Measurements from ENCODE around the gene OR5T3. TPM values are rescaled to one million over a fixed set of nuclear protein-coding genes. Genes with fewer than 3 reads are reported as not detected.

Gene OR5T3
- total RNA-seq, 1 experiment from 2014 or later: not detected

DNA sequence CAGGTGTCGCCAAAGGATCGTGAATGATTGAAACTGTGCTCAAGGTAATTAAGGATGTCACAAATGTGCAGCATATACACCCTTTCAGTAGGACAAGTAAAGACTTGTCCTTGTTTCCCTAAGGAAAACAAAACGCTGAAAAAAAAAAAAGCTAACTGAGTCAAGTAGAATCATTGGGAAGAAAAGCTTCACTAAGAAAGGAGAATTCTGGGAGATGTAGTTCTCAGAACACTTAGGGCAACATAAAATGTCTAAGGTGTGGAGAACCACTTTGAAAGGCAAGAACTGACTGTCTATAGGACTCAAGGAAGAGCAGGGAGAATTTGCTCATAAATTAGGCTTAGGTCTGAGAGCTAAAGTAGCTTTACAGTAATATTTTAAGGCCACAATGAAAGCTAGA is 19.0 kb downstream of the OR5T3 start:
- Histone ChIP-seq H3K9me3 (ENCODE audit: control insufficient read depth, insufficient read depth, low read depth, low read length) (no peaks in the 10 kb centered on the region), H3K4me3 (ENCODE audit: low read depth in 2 of 2, low read length in 2 of 2) (no peak overlapping the region), H3K36me3 (ENCODE audit: control insufficient read depth, insufficient read depth, low read length) (no peaks in the 10 kb centered on the region), H3K27ac (ENCODE audit: low read length) (no peak overlapping the region), H3K27me3 (ENCODE audit: control insufficient read depth, insufficient read depth, low read length) (no peaks in the 10 kb centered on the region), H3K4me1 (ENCODE audit: control insufficient read depth, insufficient read depth, low read length) (no peaks in the 10 kb centered on the region)
- no peak for DNase-seq (ENCODE audit: low read depth, low spot score)
- TF ChIP-seq TCF7L2 (IDR thresholded peaks at IDR 0.05; ENCODE audit: low read depth, low read length) (no peak), SIN3A (IDR thresholded peaks at IDR 0.05; ENCODE audit: borderline replicate concordance, insufficient read depth, low read depth, low read length) (no peak), POLR2AphosphoS5 (IDR thresholded peaks at IDR 0.05; ENCODE audit: low read depth, low read length) (no peak)
- TF ChIP-seq, protein P1, sequence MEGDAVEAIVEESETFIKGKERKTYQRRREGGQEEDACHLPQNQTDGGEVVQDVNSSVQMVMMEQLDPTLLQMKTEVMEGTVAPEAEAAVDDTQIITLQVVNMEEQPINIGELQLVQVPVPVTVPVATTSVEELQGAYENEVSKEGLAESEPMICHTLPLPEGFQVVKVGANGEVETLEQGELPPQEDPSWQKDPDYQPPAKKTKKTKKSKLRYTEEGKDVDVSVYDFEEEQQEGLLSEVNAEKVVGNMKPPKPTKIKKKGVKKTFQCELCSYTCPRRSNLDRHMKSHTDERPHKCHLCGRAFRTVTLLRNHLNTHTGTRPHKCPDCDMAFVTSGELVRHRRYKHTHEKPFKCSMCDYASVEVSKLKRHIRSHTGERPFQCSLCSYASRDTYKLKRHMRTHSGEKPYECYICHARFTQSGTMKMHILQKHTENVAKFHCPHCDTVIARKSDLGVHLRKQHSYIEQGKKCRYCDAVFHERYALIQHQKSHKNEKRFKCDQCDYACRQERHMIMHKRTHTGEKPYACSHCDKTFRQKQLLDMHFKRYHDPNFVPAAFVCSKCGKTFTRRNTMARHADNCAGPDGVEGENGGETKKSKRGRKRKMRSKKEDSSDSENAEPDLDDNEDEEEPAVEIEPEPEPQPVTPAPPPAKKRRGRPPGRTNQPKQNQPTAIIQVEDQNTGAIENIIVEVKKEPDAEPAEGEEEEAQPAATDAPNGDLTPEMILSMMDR (IDR thresholded peaks at IDR 0.05): no peak
- TF ChIP-seq, protein P2, sequence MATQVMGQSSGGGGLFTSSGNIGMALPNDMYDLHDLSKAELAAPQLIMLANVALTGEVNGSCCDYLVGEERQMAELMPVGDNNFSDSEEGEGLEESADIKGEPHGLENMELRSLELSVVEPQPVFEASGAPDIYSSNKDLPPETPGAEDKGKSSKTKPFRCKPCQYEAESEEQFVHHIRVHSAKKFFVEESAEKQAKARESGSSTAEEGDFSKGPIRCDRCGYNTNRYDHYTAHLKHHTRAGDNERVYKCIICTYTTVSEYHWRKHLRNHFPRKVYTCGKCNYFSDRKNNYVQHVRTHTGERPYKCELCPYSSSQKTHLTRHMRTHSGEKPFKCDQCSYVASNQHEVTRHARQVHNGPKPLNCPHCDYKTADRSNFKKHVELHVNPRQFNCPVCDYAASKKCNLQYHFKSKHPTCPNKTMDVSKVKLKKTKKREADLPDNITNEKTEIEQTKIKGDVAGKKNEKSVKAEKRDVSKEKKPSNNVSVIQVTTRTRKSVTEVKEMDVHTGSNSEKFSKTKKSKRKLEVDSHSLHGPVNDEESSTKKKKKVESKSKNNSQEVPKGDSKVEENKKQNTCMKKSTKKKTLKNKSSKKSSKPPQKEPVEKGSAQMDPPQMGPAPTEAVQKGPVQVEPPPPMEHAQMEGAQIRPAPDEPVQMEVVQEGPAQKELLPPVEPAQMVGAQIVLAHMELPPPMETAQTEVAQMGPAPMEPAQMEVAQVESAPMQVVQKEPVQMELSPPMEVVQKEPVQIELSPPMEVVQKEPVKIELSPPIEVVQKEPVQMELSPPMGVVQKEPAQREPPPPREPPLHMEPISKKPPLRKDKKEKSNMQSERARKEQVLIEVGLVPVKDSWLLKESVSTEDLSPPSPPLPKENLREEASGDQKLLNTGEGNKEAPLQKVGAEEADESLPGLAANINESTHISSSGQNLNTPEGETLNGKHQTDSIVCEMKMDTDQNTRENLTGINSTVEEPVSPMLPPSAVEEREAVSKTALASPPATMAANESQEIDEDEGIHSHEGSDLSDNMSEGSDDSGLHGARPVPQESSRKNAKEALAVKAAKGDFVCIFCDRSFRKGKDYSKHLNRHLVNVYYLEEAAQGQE (IDR thresholded peaks at IDR 0.05; ENCODE audit: insufficient read depth in 1 of 2, low read depth in 2 of 2, low read length in 1 of 2): no peak
- ChIA-PET CTCF (no interaction called here), POLR2A (no interaction called here)
- in situ Hi-C loops (cut with HindIII; ENCODE audit: low pct_unique_long_range_greater_than_20kb, low sequenced_read_pairs): no loop called here
- no TSS peak for BruUV-seq (replicated peaks)
- ATAC-seq: no peak
- intact Hi-C loops (cut with micrococcal nuclease; ENCODE audit: unreplicated experiment): no loop called here

DNA sequence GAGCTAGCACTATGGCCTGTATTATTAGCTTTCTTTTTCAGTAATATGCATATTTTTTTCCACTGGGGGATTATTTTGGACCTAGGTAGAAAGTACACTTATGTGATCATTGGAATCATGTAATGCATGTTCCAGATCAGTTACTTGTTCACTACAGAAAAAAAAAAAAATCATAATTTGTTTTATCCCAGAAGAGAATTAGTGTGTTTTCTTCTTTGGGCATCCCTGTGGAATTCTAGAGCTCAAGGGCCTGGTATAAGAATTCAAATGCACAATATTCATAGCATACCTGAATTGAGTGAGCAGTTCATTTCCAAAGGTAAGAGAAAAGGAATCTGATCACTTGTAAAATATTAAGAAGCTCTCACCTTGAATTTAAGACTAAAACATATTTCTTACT is 21.8 kb downstream of the OR5T3 start, which contains the start of gene OR5T1:
Gene OR5T1 (plus strand): TSS at position 301 of the 400 bp plus-strand sequence. CDS start 1,485 bp downstream, outside the sequence.
- TF ChIP-seq POLR2AphosphoS5 (IDR thresholded peaks at IDR 0.05; ENCODE audit: low read depth, low read length) (no peak), TCF7L2 (IDR thresholded peaks at IDR 0.05; ENCODE audit: low read depth, low read length) (no peak), SIN3A (IDR thresholded peaks at IDR 0.05; ENCODE audit: borderline replicate concordance, insufficient read depth, low read depth, low read length) (no peak)
- TF ChIP-seq, protein P1 (IDR thresholded peaks at IDR 0.05): no peak
- TF ChIP-seq, protein P2 (IDR thresholded peaks at IDR 0.05; ENCODE audit: insufficient read depth in 1 of 2, low read depth in 2 of 2, low read length in 1 of 2): no peak
- ATAC-seq (no peak), DNase-seq (ENCODE audit: low read depth, low spot score) (no peak)
- Histone ChIP-seq H3K27me3 (ENCODE audit: control insufficient read depth, insufficient read depth, low read length) (no peaks in the 10 kb centered on the region), H3K4me1 (ENCODE audit: control insufficient read depth, insufficient read depth, low read length) (no peaks in the 10 kb centered on the region), H3K27ac (ENCODE audit: low read length) (no peak within 1 kb of the TSS), H3K4me3 (ENCODE audit: low read depth in 2 of 2, low read length in 2 of 2) (no peak within 1 kb of the TSS), H3K36me3 (ENCODE audit: control insufficient read depth, insufficient read depth, low read length) (no peaks in the 10 kb centered on the region), H3K9me3 (ENCODE audit: control insufficient read depth, insufficient read depth, low read depth, low read length) (no peaks in the 10 kb centered on the region)
- ChIA-PET POLR2A (no interaction called here), CTCF (no interaction called here)
- in situ Hi-C loops (cut with HindIII; ENCODE audit: low pct_unique_long_range_greater_than_20kb, low sequenced_read_pairs): no loop called here
- intact Hi-C loops (cut with micrococcal nuclease; ENCODE audit: unreplicated experiment): no loop called here
- BruUV-seq (replicated peaks): no TSS peak
